ENCODE measurements around the gene PREB.

DNA sequence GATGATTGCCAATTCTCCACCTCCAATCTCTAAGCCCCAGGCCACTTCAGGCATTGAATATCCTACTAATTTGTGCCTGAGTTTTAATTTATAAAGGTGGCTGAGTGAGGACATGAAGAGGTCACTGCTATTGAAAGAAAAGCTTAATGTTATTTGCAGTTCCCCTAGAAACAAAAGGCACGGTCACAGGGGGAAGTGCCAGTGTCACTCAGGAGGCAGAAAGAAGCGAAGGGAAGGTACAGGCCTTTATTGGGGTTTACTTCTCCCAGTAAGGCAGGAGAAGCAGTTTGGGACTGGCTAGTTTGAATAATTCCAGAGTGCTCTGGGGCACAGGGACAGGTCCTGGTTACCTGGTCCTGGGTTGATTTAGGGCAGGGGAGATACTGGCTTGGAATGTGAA lies 12.5 kb downstream of the PREB start:
- TF ChIP-seq, protein P1, sequence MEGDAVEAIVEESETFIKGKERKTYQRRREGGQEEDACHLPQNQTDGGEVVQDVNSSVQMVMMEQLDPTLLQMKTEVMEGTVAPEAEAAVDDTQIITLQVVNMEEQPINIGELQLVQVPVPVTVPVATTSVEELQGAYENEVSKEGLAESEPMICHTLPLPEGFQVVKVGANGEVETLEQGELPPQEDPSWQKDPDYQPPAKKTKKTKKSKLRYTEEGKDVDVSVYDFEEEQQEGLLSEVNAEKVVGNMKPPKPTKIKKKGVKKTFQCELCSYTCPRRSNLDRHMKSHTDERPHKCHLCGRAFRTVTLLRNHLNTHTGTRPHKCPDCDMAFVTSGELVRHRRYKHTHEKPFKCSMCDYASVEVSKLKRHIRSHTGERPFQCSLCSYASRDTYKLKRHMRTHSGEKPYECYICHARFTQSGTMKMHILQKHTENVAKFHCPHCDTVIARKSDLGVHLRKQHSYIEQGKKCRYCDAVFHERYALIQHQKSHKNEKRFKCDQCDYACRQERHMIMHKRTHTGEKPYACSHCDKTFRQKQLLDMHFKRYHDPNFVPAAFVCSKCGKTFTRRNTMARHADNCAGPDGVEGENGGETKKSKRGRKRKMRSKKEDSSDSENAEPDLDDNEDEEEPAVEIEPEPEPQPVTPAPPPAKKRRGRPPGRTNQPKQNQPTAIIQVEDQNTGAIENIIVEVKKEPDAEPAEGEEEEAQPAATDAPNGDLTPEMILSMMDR (IDR thresholded peaks at IDR 0.05): no peak
- TF ChIP-seq EP300 (IDR thresholded peaks at IDR 0.05): no peak
- TF ChIP-seq POLR2A (IDR thresholded peaks at IDR 0.05): no peak
- TF ChIP-seq POLR2AphosphoS5 (IDR thresholded peaks at IDR 0.05): no peak
